ENCODE data around the gene AASS.

- TF ChIP-seq EZH2phosphoT487 (IDR thresholded peaks at IDR 0.05; ENCODE audit: borderline replicate concordance, low read depth, low read length): no peak
- no peak for TF ChIP-seq CTCF (conservative IDR thresholded peaks at IDR 0.05; ENCODE audit: low read length)
Observed at GRCh38 chr7:122038134-122038533, 105.9 kb downstream of the AASS start.
